Measurements from ENCODE around the gene BBS9. TPM values are rescaled to one million over a fixed set of nuclear protein-coding genes. Genes with fewer than 3 reads are reported as not detected.
A peak's percentile ranks its signal among the peaks of the same experiment; 100 is the strongest.

BBS9 gene
- total and polyA plus RNA-seq, 9 of the 15 experiments (the other 6 are each of a cell fraction or from before 2014, with no cell fraction given): 0.77 to 3.3 (median 2.4) TPM

DNA sequence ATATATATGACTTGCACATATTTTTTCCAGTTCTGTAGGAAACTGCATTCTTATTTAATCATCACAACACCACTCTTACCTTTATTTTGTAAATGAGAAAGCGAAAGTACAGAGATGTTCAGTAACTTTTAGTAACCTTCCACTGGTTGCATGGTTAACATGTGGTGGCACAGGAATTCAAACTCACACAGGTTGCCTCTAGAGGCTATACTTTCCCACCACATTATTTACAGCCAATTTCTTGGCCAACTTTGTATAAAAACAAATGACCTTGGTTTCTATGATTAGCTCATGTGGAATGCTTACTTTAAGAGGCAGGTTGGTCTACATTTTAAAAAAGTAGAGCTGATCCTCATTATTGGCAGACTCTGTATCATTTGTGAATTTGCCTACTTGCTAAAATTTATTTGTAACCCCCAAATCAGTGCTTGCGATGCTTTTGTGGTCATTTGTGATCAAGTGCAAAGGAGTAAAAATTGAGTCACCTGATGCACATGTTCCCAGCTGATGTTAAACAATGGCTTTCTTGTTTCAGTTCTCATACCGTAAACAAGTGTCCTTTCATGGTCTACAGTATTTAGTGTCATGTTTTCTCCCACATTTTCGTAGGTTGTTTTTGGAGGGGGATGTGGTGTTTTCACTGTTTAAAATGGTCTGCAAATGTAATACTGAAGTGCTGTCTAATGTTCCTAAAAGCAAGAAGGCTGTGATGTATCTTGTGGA is 14.8 kb downstream of the BBS9 start (continued):
- no peak for TF ChIP-seq CHAMP1 (IDR thresholded peaks at IDR 0.05)
- TF ChIP-seq C11orf30 (IDR thresholded peaks at IDR 0.05; ENCODE audit: low read depth): no peak
- no peak for TF ChIP-seq STAG1 (CRISPR knock-in tag; IDR thresholded peaks at IDR 0.05; ENCODE audit: borderline replicate concordance)
- no peak for TF ChIP-seq ZNF197 (CRISPR knock-in tag; IDR thresholded peaks at IDR 0.05; ENCODE audit: low read depth)
- TF ChIP-seq SIN3A (IDR thresholded peaks at IDR 0.05; ENCODE audit: borderline replicate concordance in 2 of 2, control insufficient read depth in 1 of 2, low read depth in 2 of 2, low read length in 2 of 2): no peak
- TF ChIP-seq CHD1 (IDR thresholded peaks at IDR 0.05; ENCODE audit: low read length): no peak

DNA sequence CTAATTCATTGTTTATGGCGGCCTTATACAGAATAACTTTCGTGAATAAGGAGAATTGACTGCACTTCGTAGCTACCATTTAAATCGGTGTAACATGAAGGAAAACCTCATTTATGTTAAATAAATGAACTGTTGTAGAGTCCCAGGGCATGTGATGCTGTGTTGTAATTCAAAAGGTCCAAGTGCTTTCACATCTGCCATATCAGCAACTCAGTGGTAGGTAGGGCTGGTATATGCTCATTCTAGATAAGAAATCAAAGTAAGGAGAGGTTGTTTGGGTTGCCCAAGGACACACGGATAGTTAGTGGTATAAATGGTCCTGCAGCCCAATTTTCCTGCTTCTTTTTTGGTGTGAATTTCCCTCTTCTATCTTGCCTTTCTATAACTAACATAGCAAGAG is 15.8 kb downstream of the BBS9 start:
- Histone ChIP-seq H3K36me3 (ENCODE audit: control insufficient read depth, insufficient read depth, low read length) (no peaks in the 10 kb centered on the region), H4K20me1 (replicated peaks; ENCODE audit: control insufficient read depth, insufficient read depth, low read length) (no peaks in the 10 kb centered on the region), H3K9me3 (replicated peaks; ENCODE audit: control insufficient read depth, insufficient read depth, low read depth, low read length) (no peaks in the 10 kb centered on the region), H3K27ac (ENCODE audit: extremely low read depth, low read depth, low read length) (no peak overlapping the region), H3K9me1 (ENCODE audit: control insufficient read depth, insufficient read depth, low read length) (no peaks in the 10 kb centered on the region), H3K4me2 (ENCODE audit: insufficient read depth, low read length) (no peak overlapping the region), H2AFZ (ENCODE audit: low read depth, low read length) (no peak overlapping the region), H3K4me1 (replicated peaks in 1 of 2; ENCODE audit: control insufficient read depth in 2 of 2, insufficient read depth in 2 of 2, low read length in 2 of 2) (no peaks in the 10 kb centered on the region), H3K9ac (ENCODE audit: insufficient read depth in 1 of 2, low read depth in 2 of 2, low read length in 2 of 2) (no peak overlapping the region), H3K4me3 (no peak overlapping the region), H3K27me3 (ENCODE audit: control insufficient read depth in 2 of 2, insufficient read depth in 2 of 2, low read length in 2 of 2) (peaks cover 0 to 2% of the 10 kb centered on the region in 2 experiments; a peak in 2 of 5 replicates), H3K79me2 (ENCODE audit: control insufficient read depth, insufficient read depth, low read length) (no peaks in the 10 kb centered on the region)
- intact Hi-C loops (cut with micrococcal nuclease): no loop called here
- ChIA-PET CTCF (ENCODE audit: low intra/inter-chr PET ratio) (no interaction called here), POLR2A (no interaction called here)
- in situ Hi-C loops (cut with MboI): no loop called here
- peak; percentile 42; the same call in 2 of the 3 replicates for ATAC-seq
- WGBS (ENCODE audit: insufficient coverage, low coverage, missing lambda C conversion rate): 6% methylated on average over 5 of the region's 5 CpGs
- no peak for FAIRE-seq
- peak in 2 of 4 experiments; percentile 11 to 12 for DNase-seq (ENCODE audit: extremely low read depth in 1 of 4, low spot score in 3 of 4)
- BruUV-seq (replicated peaks): no TSS peak
- TF ChIP-seq FIP1L1 (IDR thresholded peaks at IDR 0.05; ENCODE audit: low read depth, low read length, poor library complexity, severe bottlenecking) (no peak), ATF7 (IDR thresholded peaks at IDR 0.05) (no peak), ZNF695 (CRISPR knock-in tag; IDR thresholded peaks at IDR 0.05) (no peak), ZNF316 (IDR thresholded peaks at IDR 0.05) (0 out of 2 replicates have a peak, but pooled peaks have one; percentile 10), ZNF76 (CRISPR knock-in tag; IDR thresholded peaks at IDR 0.05; ENCODE audit: borderline replicate concordance) (no peak), TAL1 (IDR thresholded peaks at IDR 0.05) (peak; percentile 48; the same call in 1 of the 2 replicates), EP300 (IDR thresholded peaks at IDR 0.05; ENCODE audit: low read length) (peak; percentile 32; the same call in 1 of the 2 replicates), ZFX (CRISPR knock-in tag; IDR thresholded peaks at IDR 0.05) (no peak), CTBP1 (IDR thresholded peaks at IDR 0.05; ENCODE audit: borderline replicate concordance) (no peak), ZNF124 (CRISPR knock-in tag; IDR thresholded peaks at IDR 0.05) (no peak), CBFA2T3 (IDR thresholded peaks at IDR 0.05) (peak; percentile 77), C11orf30 (IDR thresholded peaks at IDR 0.05; ENCODE audit: low read depth) (peak; percentile 21; the same call in 1 of the 2 replicates), NCOR1 (IDR thresholded peaks at IDR 0.05) (peak; percentile 25; the same call in 1 of the 2 replicates), CBX3 (IDR thresholded peaks at IDR 0.05; ENCODE audit: borderline replicate concordance in 1 of 2, low read length in 2 of 2) (no peak), CBFA2T2 (conservative IDR thresholded peaks at IDR 0.05) (peak; percentile 55), MAFG (tag; conservative IDR thresholded peaks at IDR 0.05) (peak; percentile 27; the same call in 1 of the 2 replicates), ZFP36 (IDR thresholded peaks at IDR 0.05; ENCODE audit: low read depth, low read length, partially characterized antibody) (no peak)

All from K562 (cell line).